T-helper 17 cell (primary cell): Measurements from ENCODE around the gene OR4D1. TPM values are rescaled to one million over a fixed set of nuclear protein-coding genes. Genes with fewer than 3 reads are reported as not detected.
"Not testable (repeated sequence)": the region's sequence is repeated elsewhere in the genome, so short reads cannot be mapped to it uniquely, and the experiment has no call there.

ENCODE experiments used
- ATAC-seq: fragments of 150-1000 bp; cut with Tn5 transposase; 2 replicates; pipeline ENCODE4 v1.10.0; 2021; ENCODE audit warnings: mild to moderate bottlenecking, moderate library complexity
- DNase-seq, 3 donors: peaks; one replicate each; pipeline versions ENCODE4 v3.0.0 to v3.0.0-alpha.2; 2020 to 2021
- H3K9me3 ChIP-seq: one replicate; pipeline ENCODE4 v1.7.0; 2013; ENCODE audit warnings: low read length, mild to moderate bottlenecking; ENCODE audit not compliant: control insufficient read depth, poor library complexity, severe bottlenecking
- H3K27ac Mint-ChIP-seq: one replicate; pipeline ENCODE4 v1.8.0; 2022; ENCODE audit warnings: mild to moderate bottlenecking, moderate library complexity, mixed read lengths
- H3K27me3 Mint-ChIP-seq: one replicate; pipeline ENCODE4 v1.8.0; 2022; ENCODE audit warnings: mixed read lengths
- H3K36me3 Mint-ChIP-seq: one replicate; pipeline ENCODE4 v1.8.0; 2022; ENCODE audit warnings: low read depth, mixed read lengths
- H3K4me1 Mint-ChIP-seq: one replicate; pipeline ENCODE4 v1.8.0; 2022; ENCODE audit warnings: mild to moderate bottlenecking, mixed read lengths
- H3K4me3 Mint-ChIP-seq: one replicate; pipeline ENCODE4 v1.8.0; 2022; ENCODE audit warnings: mild to moderate bottlenecking, moderate library complexity, mixed read lengths
- total RNA-seq, 4 donors: library from RNA in 2 of 4; stranded (reverse) in 2 of 4; gene quantifications; one replicate each; pipeline ENCODE4 v1.2.3 and lab custom pipeline; 2022 to 2026

The OR4D1 gene
- total RNA-seq, 2 donors from 2014 or later, result 1.0 to 1.2 TPM

- Mint-ChIP-seq H3K27me3 (peaks cover 5% of the 10 kb centered on the region), H3K4me3 (no peak overlapping the region), H3K27ac (no peak overlapping the region), H3K4me1 (peaks cover 6% of the 10 kb centered on the region), H3K36me3 (peaks cover 5% of the 10 kb centered on the region)
- ATAC-seq, result no peak
- no peaks in the 10 kb centered on the region for H3K9me3 ChIP-seq
- DNase-seq, result no peak
These were observed 20.3 kb upstream of the OR4D1 start for GRCh38 chr17:58127846-58128245.

DNA sequence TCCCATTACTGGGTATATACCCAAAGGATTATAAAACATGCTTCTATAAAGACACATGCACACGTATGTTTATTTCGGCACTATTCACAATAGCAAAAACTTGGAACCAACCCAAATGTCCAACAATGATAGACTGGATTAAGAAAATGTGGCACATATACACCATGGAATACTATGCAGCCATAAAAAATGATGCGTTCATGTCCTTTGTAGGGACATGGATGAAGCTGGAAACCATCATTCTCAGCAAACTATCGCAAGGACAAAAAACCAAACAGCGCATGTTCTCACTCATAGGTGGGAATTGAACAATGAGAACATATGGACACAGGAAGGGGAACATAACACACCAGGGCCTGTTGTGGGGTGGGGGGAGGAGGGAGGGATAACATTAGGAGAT, 15.5 kb upstream of the OR4D1 start:
- not testable (repeated sequence) for H3K27me3 Mint-ChIP-seq, DNase-seq, H3K4me3 Mint-ChIP-seq, H3K4me1 Mint-ChIP-seq, H3K36me3 Mint-ChIP-seq, H3K9me3 ChIP-seq, H3K27ac Mint-ChIP-seq, ATAC-seq

GRCh38 chr17:58136669-58137279, 11.4 kb upstream of the OR4D1 start:
- Mint-ChIP-seq H3K4me3 (no peak overlapping the region), H3K36me3 (peaks cover 2% of the 10 kb centered on the region), H3K4me1 (peaks cover 3% of the 10 kb centered on the region), H3K27me3 (no peaks in the 10 kb centered on the region), H3K27ac (no peak overlapping the region)
- no peak for ATAC-seq
- H3K9me3 ChIP-seq, result no peaks in the 10 kb centered on the region
- DNase-seq, result no peak

DNA sequence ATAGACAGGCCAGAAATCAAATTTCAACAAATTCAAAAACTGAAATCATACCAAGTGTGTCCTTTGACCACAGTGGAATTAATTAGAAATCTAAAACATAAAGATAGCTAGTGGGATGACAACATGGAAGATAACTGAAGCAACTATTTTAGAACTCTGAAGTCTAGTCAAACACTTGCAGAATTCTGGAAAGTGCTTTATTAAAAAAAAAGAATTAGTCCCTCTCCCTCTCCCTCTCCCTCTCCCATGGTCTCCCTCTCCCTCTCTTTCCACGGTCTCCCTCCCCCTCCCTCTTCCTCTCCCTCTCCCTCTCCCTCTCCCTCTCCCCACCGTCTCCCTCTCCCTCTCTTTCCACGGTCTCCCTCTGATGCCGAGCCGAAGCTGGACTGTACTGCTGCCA, 6.7 kb upstream of the OR4D1 start:
- no peaks in the 10 kb centered on the region for H3K27me3 Mint-ChIP-seq

GRCh38 chr17:58143335-58143734, 4.8 kb upstream of the OR4D1 start:
- H3K27me3 Mint-ChIP-seq, H3K27ac Mint-ChIP-seq, DNase-seq, H3K36me3 Mint-ChIP-seq, ATAC-seq, H3K4me3 Mint-ChIP-seq, H3K4me1 Mint-ChIP-seq: not testable (repeated sequence)
- peaks cover 10% of the 10 kb centered on the region for H3K9me3 ChIP-seq

More for the DNA sequence above, 6.7 kb upstream of the OR4D1 start:
- ATAC-seq (no peak), DNase-seq (no peak)
- peaks cover 3% of the 10 kb centered on the region for H3K4me1 Mint-ChIP-seq
- peaks cover 10% of the 10 kb centered on the region for H3K9me3 ChIP-seq
- no peak overlapping the region for H3K4me3 Mint-ChIP-seq
- no peak overlapping the region for H3K27ac Mint-ChIP-seq
- peaks cover 2% of the 10 kb centered on the region for H3K36me3 Mint-ChIP-seq

DNA sequence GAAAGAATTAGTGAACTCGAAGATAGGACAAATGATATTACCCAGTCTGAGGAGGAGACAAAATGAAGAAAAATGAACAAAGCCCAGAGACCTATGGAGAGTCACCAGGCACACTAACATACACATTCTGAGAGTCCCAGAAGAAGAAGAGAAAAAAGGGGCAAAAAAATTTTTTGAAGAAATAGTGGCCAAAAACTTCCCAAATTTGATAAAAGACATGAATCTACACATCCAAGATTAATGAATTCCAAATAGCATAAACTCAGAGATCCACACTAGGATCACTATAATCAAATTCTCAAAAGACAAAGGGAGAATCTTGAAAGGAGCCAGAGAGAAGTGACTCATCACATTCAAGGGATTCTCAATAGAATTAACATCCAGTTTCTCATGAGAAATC, 3.4 kb upstream of the OR4D1 start:
- Mint-ChIP-seq H3K27ac (no peak overlapping the region), H3K27me3 (no peaks in the 10 kb centered on the region), H3K36me3 (peaks cover 4% of the 10 kb centered on the region)

GRCh38 chr17:58148609-58149008, 425 bp downstream of the OR4D1 start:
- H3K4me1 Mint-ChIP-seq, result peaks cover 17% of the 10 kb centered on the region
- H3K4me3 Mint-ChIP-seq, result no peak overlapping the region
- peaks cover 2% of the 10 kb centered on the region for H3K36me3 Mint-ChIP-seq
- DNase-seq (no peak), ATAC-seq (no peak)
- peak overlapping the region; percentile 24 for H3K27ac Mint-ChIP-seq
- H3K27me3 Mint-ChIP-seq, result no peaks in the 10 kb centered on the region
- peaks cover 10% of the 10 kb centered on the region for H3K9me3 ChIP-seq

More for the DNA sequence above, 3.4 kb upstream of the OR4D1 start:
- DNase-seq, result no peak
- Mint-ChIP-seq H3K4me1 (peaks cover 7% of the 10 kb centered on the region), H3K4me3 (no peak overlapping the region)
- ATAC-seq, result no peak
- H3K9me3 ChIP-seq, result peaks cover 10% of the 10 kb centered on the region

- peaks cover 2% of the 10 kb centered on the region for H3K36me3 Mint-ChIP-seq
- no peaks in the 10 kb centered on the region for H3K9me3 ChIP-seq
- H3K27me3 Mint-ChIP-seq, result no peaks in the 10 kb centered on the region
- DNase-seq, result no peak
- peaks cover 27% of the 10 kb centered on the region for H3K4me1 Mint-ChIP-seq
- H3K27ac Mint-ChIP-seq, result no peak overlapping the region
- H3K4me3 Mint-ChIP-seq, result no peak overlapping the region
- no peak for ATAC-seq
These were observed 2.2 kb downstream of the OR4D1 start for GRCh38 chr17:58150394-58150793.

DNA sequence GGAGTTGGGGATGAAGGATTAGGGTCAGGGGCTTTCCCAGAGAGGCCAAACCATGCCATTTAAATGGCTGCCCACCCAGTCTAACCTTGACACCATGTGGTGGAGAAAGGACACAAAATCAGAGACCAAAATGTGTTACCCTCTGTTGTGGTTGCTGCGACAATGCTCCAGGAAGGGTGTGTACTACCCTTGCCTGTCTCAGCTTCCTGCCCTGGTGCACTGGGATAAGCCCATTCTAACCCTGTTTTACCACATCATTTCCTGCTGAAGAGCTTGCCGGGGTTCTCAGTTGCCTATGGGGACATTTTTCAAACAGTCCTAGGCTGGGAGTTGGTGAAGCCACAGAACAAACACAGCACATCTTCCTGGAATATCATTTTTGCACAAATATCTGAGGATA, 4.9 kb downstream of the OR4D1 start:
- Mint-ChIP-seq H3K4me1 (peaks cover 44% of the 10 kb centered on the region), H3K27ac (peak overlapping the region; percentile 96), H3K4me3 (peak overlapping the region; percentile 55), H3K36me3 (peaks cover 4% of the 10 kb centered on the region), H3K27me3 (no peaks in the 10 kb centered on the region)
- peak; percentile 89 for ATAC-seq
- H3K9me3 ChIP-seq, result no peaks in the 10 kb centered on the region
- DNase-seq, result peak; percentile 14 to 52 (median 36)

GRCh38 chr17:58153671-58154070, 5.5 kb downstream of the OR4D1 start:
- H3K27ac Mint-ChIP-seq, result peak overlapping the region; percentile 96
- H3K27me3 Mint-ChIP-seq, result no peaks in the 10 kb centered on the region
- H3K4me3 Mint-ChIP-seq, result peak overlapping the region; percentile 55
- no peaks in the 10 kb centered on the region for H3K9me3 ChIP-seq
- DNase-seq (no peak), ATAC-seq (no peak)
- peaks cover 44% of the 10 kb centered on the region for H3K4me1 Mint-ChIP-seq
- H3K36me3 Mint-ChIP-seq, result peaks cover 4% of the 10 kb centered on the region

DNA sequence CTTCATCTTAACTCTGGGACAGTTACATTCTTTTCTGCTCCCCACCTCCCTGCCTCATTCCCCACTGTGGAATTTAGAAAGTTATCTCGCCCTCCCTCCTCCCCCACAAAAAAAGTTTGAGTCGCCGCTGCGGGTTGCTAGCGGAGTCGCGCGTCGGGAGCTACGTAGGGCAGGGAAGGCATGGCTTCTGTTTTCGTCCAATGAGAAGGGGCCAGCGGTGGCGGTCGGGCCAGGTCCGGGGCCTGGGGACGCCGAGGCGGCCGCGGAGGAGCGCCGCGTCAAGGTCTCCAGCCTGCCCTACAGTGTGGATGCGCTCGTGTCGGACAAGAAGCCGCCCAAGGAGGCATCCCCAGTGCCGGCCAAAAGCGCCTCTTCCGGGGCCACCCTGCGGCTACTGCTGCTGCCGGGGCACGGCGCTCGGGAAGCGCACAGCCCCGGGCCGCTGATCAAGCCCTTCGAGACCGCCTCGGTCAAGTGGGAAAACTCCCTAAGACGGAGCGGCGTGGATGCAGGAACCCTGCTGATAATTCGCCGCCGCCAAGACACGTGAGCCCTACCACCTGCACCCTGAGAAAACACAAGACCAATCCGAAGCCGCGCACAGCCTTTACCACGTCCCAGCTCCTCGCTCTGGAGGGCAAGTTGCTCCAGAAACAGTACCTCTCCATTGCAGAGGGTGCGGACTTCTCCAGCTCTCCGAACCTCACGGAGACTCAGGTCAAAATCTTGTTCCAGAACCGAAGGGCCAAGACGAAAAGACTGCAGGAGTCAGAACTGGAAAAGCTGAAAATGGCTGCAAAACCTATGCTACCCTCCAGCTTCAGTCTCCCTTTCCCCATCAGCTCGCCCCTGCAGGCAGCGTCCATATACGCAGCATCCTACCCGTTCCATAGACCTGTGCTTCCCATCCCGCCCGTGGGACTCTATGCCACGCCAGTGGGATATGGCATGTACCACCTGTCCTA, 8.9 kb downstream of the OR4D1 start:
- Mint-ChIP-seq H3K36me3 (peaks cover 7% of the 10 kb centered on the region), H3K27ac (peak overlapping the region; percentile 96), H3K4me1 (peaks cover 38% of the 10 kb centered on the region), H3K27me3 (no peaks in the 10 kb centered on the region), H3K4me3 (peak overlapping the region; percentile 92)
- ATAC-seq (peak; percentile 60), DNase-seq (peak; percentile 26 to 29 (median 27))
- no peaks in the 10 kb centered on the region for H3K9me3 ChIP-seq

- no peaks in the 10 kb centered on the region for H3K27me3 Mint-ChIP-seq
- H3K27ac Mint-ChIP-seq, result no peak overlapping the region
- H3K9me3 ChIP-seq, result no peaks in the 10 kb centered on the region
- H3K36me3 Mint-ChIP-seq, result peaks cover 7% of the 10 kb centered on the region
- no peak overlapping the region for H3K4me3 Mint-ChIP-seq
- no peak for ATAC-seq
- DNase-seq, result no peak
- H3K4me1 Mint-ChIP-seq, result peaks cover 31% of the 10 kb centered on the region
These were observed 10.0 kb downstream of the OR4D1 start for GRCh38 chr17:58158181-58158580.

GRCh38 chr17:58161566-58161965, 13.4 kb downstream of the OR4D1 start:
- DNase-seq (no peak), ATAC-seq (no peak)
- Mint-ChIP-seq H3K27ac (no peak overlapping the region), H3K36me3 (peaks cover 9% of the 10 kb centered on the region), H3K4me1 (peaks cover 11% of the 10 kb centered on the region), H3K4me3 (no peak overlapping the region), H3K27me3 (no peaks in the 10 kb centered on the region)
- H3K9me3 ChIP-seq, result no peaks in the 10 kb centered on the region
